Measurements from ENCODE around the gene KRT37. TPM values are rescaled to one million over a fixed set of nuclear protein-coding genes. Genes with fewer than 3 reads are reported as not detected.

KRT37 gene
- total RNA-seq, 1 donor from 2014 or later = not detected

- peaks cover 10% of the 10 kb centered on the region for H3K4me1 Mint-ChIP-seq (ENCODE audit: unreplicated experiment)
- H3K4me3 Mint-ChIP-seq = no peak overlapping the region
- H3K27ac Mint-ChIP-seq = no peak overlapping the region
- peaks cover 2% of the 10 kb centered on the region for H3K27me3 Mint-ChIP-seq
- peaks cover 6% of the 10 kb centered on the region for H3K9me3 Mint-ChIP-seq
- no peak for DNase-seq (ENCODE audit: extremely low spot score, unreplicated experiment)
- no peaks in the 10 kb centered on the region for H3K36me3 Mint-ChIP-seq
- TF ChIP-seq CTCF (conservative IDR thresholded peaks at IDR 0.05) = no peak
Measured at GRCh38 chr17:41464173-41464572, 39.8 kb upstream of the KRT37 start.

GRCh38 chr17:41463746-41464145 is 39.4 kb upstream of the KRT37 start:
- peaks cover 2% of the 10 kb centered on the region for H3K27me3 Mint-ChIP-seq
- no peak overlapping the region for H3K4me3 Mint-ChIP-seq
- H3K9me3 Mint-ChIP-seq = peaks cover 6% of the 10 kb centered on the region
- no peak for TF ChIP-seq CTCF (conservative IDR thresholded peaks at IDR 0.05)
- no peaks in the 10 kb centered on the region for H3K36me3 Mint-ChIP-seq
- DNase-seq (ENCODE audit: extremely low spot score, unreplicated experiment) = no peak
- H3K27ac Mint-ChIP-seq = no peak overlapping the region
- peaks cover 10% of the 10 kb centered on the region for H3K4me1 Mint-ChIP-seq (ENCODE audit: unreplicated experiment)

GRCh38 chr17:41462705-41463104 is 38.3 kb upstream of the KRT37 start:
- TF ChIP-seq CTCF (conservative IDR thresholded peaks at IDR 0.05) = no peak
- Mint-ChIP-seq H3K36me3 (no peaks in the 10 kb centered on the region), H3K9me3 (peaks cover 6% of the 10 kb centered on the region), H3K4me3 (no peak overlapping the region), H3K27me3 (peaks cover 2% of the 10 kb centered on the region), H3K27ac (no peak overlapping the region), H3K4me1 (ENCODE audit: unreplicated experiment) (peaks cover 10% of the 10 kb centered on the region)
- DNase-seq (ENCODE audit: extremely low spot score, unreplicated experiment) = no peak

- Mint-ChIP-seq H3K36me3 (no peaks in the 10 kb centered on the region), H3K9me3 (no peaks in the 10 kb centered on the region), H3K4me1 (ENCODE audit: unreplicated experiment) (peaks cover 3% of the 10 kb centered on the region), H3K27ac (peak overlapping the region; percentile 26), H3K4me3 (no peak overlapping the region), H3K27me3 (peaks cover 4% of the 10 kb centered on the region)
- TF ChIP-seq CTCF (conservative IDR thresholded peaks at IDR 0.05) = no peak
- DNase-seq (ENCODE audit: extremely low spot score, unreplicated experiment) = no peak
Measured at GRCh38 chr17:41457676-41458075, 33.3 kb upstream of the KRT37 start.

GRCh38 chr17:41456204-41456603 is 31.8 kb upstream of the KRT37 start:
- Mint-ChIP-seq H3K27ac (no peak overlapping the region), H3K9me3 (peaks cover 3% of the 10 kb centered on the region), H3K27me3 (peaks cover 6% of the 10 kb centered on the region), H3K4me3 (no peak overlapping the region), H3K4me1 (ENCODE audit: unreplicated experiment) (peaks cover 3% of the 10 kb centered on the region), H3K36me3 (no peaks in the 10 kb centered on the region)
- no peak for TF ChIP-seq CTCF (conservative IDR thresholded peaks at IDR 0.05)
- DNase-seq (ENCODE audit: extremely low spot score, unreplicated experiment) = no peak

GRCh38 chr17:41455236-41455635 is 30.9 kb upstream of the KRT37 start:
- no peak for TF ChIP-seq CTCF (conservative IDR thresholded peaks at IDR 0.05)

More at GRCh38 chr17:41455236-41455635, 30.9 kb upstream of the KRT37 start:
- H3K27me3 Mint-ChIP-seq = peaks cover 8% of the 10 kb centered on the region
- H3K4me3 Mint-ChIP-seq = no peak overlapping the region
- no peak overlapping the region for H3K27ac Mint-ChIP-seq
- no peak for DNase-seq (ENCODE audit: extremely low spot score, unreplicated experiment)
- peaks cover 7% of the 10 kb centered on the region for H3K9me3 Mint-ChIP-seq
- H3K4me1 Mint-ChIP-seq (ENCODE audit: unreplicated experiment) = peaks cover under 1% of the 10 kb centered on the region
- H3K36me3 Mint-ChIP-seq = no peaks in the 10 kb centered on the region

Data from type B pancreatic cell (in vitro differentiated cells).